ENCODE results near the gene PDIK1L.

The PDIK1L gene

GRCh38 chr1:26162220-26162709, 50.6 kb downstream of the PDIK1L start (continued):
- TF ChIP-seq YY2 (tag by site-specific recombination; IDR thresholded peaks at IDR 0.05) = no peak
- no peak for TF ChIP-seq SALL2 (tag by site-specific recombination; IDR thresholded peaks at IDR 0.05; ENCODE audit: borderline replicate concordance)
- TF ChIP-seq, protein P1, sequence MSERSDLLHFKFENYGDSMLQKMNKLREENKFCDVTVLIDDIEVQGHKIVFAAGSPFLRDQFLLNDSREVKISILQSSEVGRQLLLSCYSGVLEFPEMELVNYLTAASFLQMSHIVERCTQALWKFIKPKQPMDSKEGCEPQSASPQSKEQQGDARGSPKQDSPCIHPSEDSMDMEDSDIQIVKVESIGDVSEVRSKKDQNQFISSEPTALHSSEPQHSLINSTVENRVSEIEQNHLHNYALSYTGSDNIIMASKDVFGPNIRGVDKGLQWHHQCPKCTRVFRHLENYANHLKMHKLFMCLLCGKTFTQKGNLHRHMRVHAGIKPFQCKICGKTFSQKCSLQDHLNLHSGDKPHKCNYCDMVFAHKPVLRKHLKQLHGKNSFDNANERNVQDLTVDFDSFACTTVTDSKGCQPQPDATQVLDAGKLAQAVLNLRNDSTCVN (tag by site-specific recombination; optimal IDR thresholded peaks at IDR 0.05) = peak; percentile 7
- no peak for TF ChIP-seq ZSCAN30 (tag by site-specific recombination; IDR thresholded peaks at IDR 0.05)
- TF ChIP-seq SCRT2 (tag by site-specific recombination; IDR thresholded peaks at IDR 0.05) = 0 out of 2 replicates have a peak, but pooled peaks have one; percentile 14
- TF ChIP-seq ZNF274 (IDR thresholded peaks at IDR 0.05; ENCODE audit: low read length) = no peak
- no peak for TF ChIP-seq ZNF274 (tag by site-specific recombination; IDR thresholded peaks at IDR 0.05; ENCODE audit: borderline replicate concordance)
- TF ChIP-seq ZFP41 (tag by site-specific recombination; IDR thresholded peaks at IDR 0.05; ENCODE audit: borderline replicate concordance) = no peak
- no peak for TF ChIP-seq ZNF133 (tag by site-specific recombination; IDR thresholded peaks at IDR 0.05)
- 0 out of 2 replicates have a peak, but pooled peaks have one; percentile 3 for TF ChIP-seq GLIS1 (tag by site-specific recombination; IDR thresholded peaks at IDR 0.05)
- no peak for TF ChIP-seq ZNF37A (tag by site-specific recombination; IDR thresholded peaks at IDR 0.05)
- TF ChIP-seq KLF1 (tag by site-specific recombination; IDR thresholded peaks at IDR 0.05) = no peak
- no peak for TF ChIP-seq GLIS2 (tag by site-specific recombination; IDR thresholded peaks at IDR 0.05)
- no peak for TF ChIP-seq ZNF785 (tag by site-specific recombination; IDR thresholded peaks at IDR 0.05)
- no peak for TF ChIP-seq GLI4 (tag by site-specific recombination; IDR thresholded peaks at IDR 0.05)
- no peak for TF ChIP-seq ZNF19 (tag by site-specific recombination; IDR thresholded peaks at IDR 0.05; ENCODE audit: low read depth)
- TF ChIP-seq ZNF280D (tag by site-specific recombination; IDR thresholded peaks at IDR 0.05) = no peak
- no peak for TF ChIP-seq ZXDB (tag by site-specific recombination; IDR thresholded peaks at IDR 0.05)
- TF ChIP-seq REPIN1 (tag by site-specific recombination; IDR thresholded peaks at IDR 0.05; ENCODE audit: low read depth) = no peak
- no peak for TF ChIP-seq ZNF660 (tag by site-specific recombination; IDR thresholded peaks at IDR 0.05)
- TF ChIP-seq ZNF350 (tag by site-specific recombination; IDR thresholded peaks at IDR 0.05) = no peak
- no peak for TF ChIP-seq ZNF211 (tag by site-specific recombination; IDR thresholded peaks at IDR 0.05; ENCODE audit: low read depth)
- TF ChIP-seq TCF7L2 (IDR thresholded peaks at IDR 0.05; ENCODE audit: borderline replicate concordance, low read depth, low read length) = no peak
- no peak for TF ChIP-seq ZNF639 (tag by site-specific recombination; IDR thresholded peaks at IDR 0.05)
- no peak for TF ChIP-seq ZNF48 (tag by site-specific recombination; IDR thresholded peaks at IDR 0.05)
- no peak for TF ChIP-seq INSM2 (tag by site-specific recombination; IDR thresholded peaks at IDR 0.05)
- no peak for TF ChIP-seq ZNF140 (tag by site-specific recombination; IDR thresholded peaks at IDR 0.05)
- no peak for TF ChIP-seq GLI2 (tag by site-specific recombination; IDR thresholded peaks at IDR 0.05; ENCODE audit: borderline replicate concordance, low read depth)
- TF ChIP-seq ZNF629 (tag by site-specific recombination; IDR thresholded peaks at IDR 0.05) = no peak
- TF ChIP-seq ZNF596 (tag by site-specific recombination; IDR thresholded peaks at IDR 0.05) = no peak
- TF ChIP-seq ZNF548 (tag by site-specific recombination; IDR thresholded peaks at IDR 0.05) = no peak
- TF ChIP-seq ZNF138 (tag by site-specific recombination; IDR thresholded peaks at IDR 0.05; ENCODE audit: borderline replicate concordance) = no peak
- TF ChIP-seq ZNF341 (tag by site-specific recombination; IDR thresholded peaks at IDR 0.05; ENCODE audit: low read depth) = peak; percentile 22; the same call in 1 of the 2 replicates
- no peak for TF ChIP-seq ZNF529 (tag by site-specific recombination; IDR thresholded peaks at IDR 0.05; ENCODE audit: insufficient replicate concordance)
- TF ChIP-seq ZNF335 (tag by site-specific recombination; conservative IDR thresholded peaks at IDR 0.05) = 0 out of 2 replicates have a peak, but pooled peaks have one; percentile 7
- peak; percentile 92 for TF ChIP-seq ZNF664 (tag by site-specific recombination; IDR thresholded peaks at IDR 0.05)

Data from HEK293 (cell line).